Measurements from ENCODE around the gene WNT4. TPM values are rescaled to one million over a fixed set of nuclear protein-coding genes. Genes with fewer than 3 reads are reported as not detected.

The WNT4 gene
- 10 to 100 TPM in 2 of 4 donors, 1 to 10 TPM in 1, not detected in 1; 1.3 to 14.0 (median 11.5) TPM for total RNA-seq

DNA sequence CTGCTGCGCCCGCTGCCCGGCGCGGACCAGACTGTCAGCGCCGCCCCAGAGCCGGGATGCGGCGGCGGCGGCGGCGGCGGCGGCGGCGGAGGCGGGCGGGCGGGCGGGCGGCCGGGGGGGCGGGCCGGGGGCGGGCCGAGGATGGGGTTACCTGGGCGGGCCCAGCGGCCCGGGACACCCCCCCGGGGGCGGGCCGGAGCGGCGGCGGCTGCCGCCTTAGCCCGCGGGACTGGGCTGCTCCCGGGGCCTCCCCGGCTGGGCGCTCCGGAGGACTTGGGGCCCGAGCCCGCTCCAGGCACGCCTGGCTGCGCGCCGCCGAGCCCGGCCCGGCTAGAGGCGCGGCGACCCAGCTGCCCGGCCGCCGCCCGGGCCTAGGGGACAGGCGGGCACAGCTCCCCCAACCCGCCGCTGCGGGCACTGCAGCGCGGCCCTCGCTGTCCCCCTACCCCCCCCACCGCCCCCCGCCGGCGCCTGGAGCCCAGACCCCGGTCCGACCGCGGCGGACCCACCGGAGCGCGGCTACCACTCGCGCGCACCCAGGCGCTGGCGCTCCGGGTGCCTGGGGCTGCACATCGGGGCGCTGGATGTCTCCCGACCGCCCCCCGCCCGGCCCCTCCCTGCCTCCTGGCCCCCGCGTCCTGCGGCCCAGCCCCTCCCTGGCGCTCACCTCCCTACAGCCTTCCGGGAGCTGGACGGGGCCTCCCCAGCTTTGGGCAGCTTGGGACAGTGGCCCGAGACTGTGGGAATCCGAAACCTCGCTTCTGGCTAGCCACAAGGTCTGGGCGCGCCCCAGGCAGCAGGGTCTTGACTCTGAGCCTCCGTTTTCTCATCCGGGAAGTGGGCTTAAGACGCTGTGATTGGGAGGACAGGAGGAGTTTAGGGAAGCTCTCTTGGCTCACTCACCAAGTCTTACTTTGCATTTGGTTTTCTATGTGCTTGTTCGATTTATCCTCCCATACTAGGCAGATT lies at the start of gene WNT4:
Gene WNT4 (minus strand): TSS at position 33 of the 969 bp plus-strand sequence. CDS start 175 bp downstream, outside the sequence.
- intact Hi-C loops (cut with DNase I; ENCODE audit: low total_unique reads): no loop called here
- peaks cover 0 to 3% of the 10 kb centered on the region in 2 donors for H3K4me1 ChIP-seq
- no peaks in the 10 kb centered on the region for H3K9me3 ChIP-seq
- DNase-seq: peak in 1 of 2 donors; percentile 54
- TF ChIP-seq POLR2A (IDR thresholded peaks at IDR 0.05): peak in 1 of 2 donors; percentile 14
- TF ChIP-seq, protein P1, sequence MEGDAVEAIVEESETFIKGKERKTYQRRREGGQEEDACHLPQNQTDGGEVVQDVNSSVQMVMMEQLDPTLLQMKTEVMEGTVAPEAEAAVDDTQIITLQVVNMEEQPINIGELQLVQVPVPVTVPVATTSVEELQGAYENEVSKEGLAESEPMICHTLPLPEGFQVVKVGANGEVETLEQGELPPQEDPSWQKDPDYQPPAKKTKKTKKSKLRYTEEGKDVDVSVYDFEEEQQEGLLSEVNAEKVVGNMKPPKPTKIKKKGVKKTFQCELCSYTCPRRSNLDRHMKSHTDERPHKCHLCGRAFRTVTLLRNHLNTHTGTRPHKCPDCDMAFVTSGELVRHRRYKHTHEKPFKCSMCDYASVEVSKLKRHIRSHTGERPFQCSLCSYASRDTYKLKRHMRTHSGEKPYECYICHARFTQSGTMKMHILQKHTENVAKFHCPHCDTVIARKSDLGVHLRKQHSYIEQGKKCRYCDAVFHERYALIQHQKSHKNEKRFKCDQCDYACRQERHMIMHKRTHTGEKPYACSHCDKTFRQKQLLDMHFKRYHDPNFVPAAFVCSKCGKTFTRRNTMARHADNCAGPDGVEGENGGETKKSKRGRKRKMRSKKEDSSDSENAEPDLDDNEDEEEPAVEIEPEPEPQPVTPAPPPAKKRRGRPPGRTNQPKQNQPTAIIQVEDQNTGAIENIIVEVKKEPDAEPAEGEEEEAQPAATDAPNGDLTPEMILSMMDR (IDR thresholded peaks at IDR 0.05): peak in 2 of 4 experiments; percentile 30 to 33
- H3K27me3 ChIP-seq: no peaks in the 10 kb centered on the region
- peak within 1 kb of the TSS; percentile 19 to 57 for H3K27ac ChIP-seq
- H3K36me3 ChIP-seq: no peaks in the 10 kb centered on the region
- peak within 1 kb of the TSS; percentile 21 to 57 for H3K4me3 ChIP-seq

DNA sequence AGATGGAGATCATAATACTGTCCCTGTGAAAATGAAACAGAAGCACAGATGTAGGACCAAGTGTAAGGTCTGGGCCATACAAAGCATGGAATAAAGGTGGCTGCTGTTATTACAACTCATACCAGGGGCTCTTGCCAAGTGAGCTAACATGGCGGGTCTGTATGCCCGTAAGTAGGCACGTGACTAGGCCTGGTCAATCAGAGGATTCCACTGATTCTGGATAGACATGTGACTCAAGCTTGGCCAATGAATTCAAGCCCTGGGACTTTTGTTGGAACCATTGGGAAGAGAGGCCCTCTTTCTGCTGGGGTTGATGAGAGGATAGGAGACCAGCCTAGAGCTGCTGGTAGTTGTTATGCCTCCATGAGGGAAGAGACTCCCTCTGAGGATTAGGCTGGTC lies 47.8 kb upstream of the WNT4 start:
- H3K4me3 ChIP-seq: no peak overlapping the region
- H3K4me1 ChIP-seq: no peaks in the 10 kb centered on the region
- H3K36me3 ChIP-seq: no peaks in the 10 kb centered on the region
- no peak overlapping the region for H3K27ac ChIP-seq
- DNase-seq: no peak
- TF ChIP-seq, protein P1 (IDR thresholded peaks at IDR 0.05): no peak
- no peak for TF ChIP-seq POLR2A (IDR thresholded peaks at IDR 0.05)
- intact Hi-C loops (cut with DNase I; ENCODE audit: low total_unique reads): no loop called here
- no peaks in the 10 kb centered on the region for H3K9me3 ChIP-seq
- no peaks in the 10 kb centered on the region for H3K27me3 ChIP-seq

DNA sequence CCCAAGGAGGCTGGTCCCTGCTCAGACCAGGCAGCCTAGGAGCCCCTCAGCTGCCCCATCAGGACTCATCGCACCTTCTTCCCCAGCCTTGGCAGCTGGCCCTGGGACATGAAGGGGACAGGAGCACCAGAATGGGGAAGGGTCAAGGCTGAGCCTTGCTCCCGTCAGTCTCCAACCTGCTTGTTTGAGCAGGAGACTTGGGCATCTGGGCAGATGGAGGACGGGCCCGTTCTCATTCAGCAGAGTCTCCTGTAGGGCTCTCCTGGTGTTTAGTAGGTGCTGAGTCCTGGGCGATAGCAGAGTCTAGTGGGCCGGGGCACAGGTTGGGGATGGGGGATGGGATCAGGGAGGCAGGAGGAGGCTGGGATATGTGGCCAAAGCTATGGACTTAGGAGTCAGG lies 47.4 kb upstream of the WNT4 start:
- Histone ChIP-seq H3K4me1 (no peaks in the 10 kb centered on the region), H3K36me3 (no peaks in the 10 kb centered on the region), H3K9me3 (no peaks in the 10 kb centered on the region), H3K4me3 (no peak overlapping the region), H3K27me3 (no peaks in the 10 kb centered on the region), H3K27ac (no peak overlapping the region)
- no peak for TF ChIP-seq POLR2A (IDR thresholded peaks at IDR 0.05)
- TF ChIP-seq, protein P1 (IDR thresholded peaks at IDR 0.05): no peak
- intact Hi-C loops (cut with DNase I; ENCODE audit: low total_unique reads): no loop called here
- DNase-seq: no peak

DNA sequence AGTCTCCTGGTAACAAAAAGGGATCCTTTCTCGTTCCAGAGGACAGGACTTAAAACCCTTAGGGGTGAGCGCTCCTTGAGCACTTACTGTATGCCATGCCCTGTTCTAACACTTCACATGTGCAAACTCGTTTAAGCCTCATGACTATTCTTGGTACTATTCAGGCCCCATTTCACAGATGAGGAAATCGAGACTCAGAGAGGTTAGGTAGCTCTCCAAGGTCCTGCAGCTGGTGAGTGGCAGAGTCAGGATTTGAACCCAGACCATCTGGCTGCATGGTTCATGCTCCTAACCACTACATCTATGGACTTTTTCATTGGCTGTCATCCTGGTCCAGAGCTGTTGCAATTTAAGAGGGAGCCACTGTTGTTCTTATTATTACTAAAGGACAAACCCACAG lies 46.7 kb upstream of the WNT4 start:
- Histone ChIP-seq H3K4me3 (no peak overlapping the region), H3K9me3 (no peaks in the 10 kb centered on the region), H3K36me3 (no peaks in the 10 kb centered on the region), H3K27me3 (no peaks in the 10 kb centered on the region), H3K27ac (no peak overlapping the region), H3K4me1 (no peaks in the 10 kb centered on the region)
- TF ChIP-seq, protein P1 (IDR thresholded peaks at IDR 0.05): no peak
- no peak for TF ChIP-seq POLR2A (IDR thresholded peaks at IDR 0.05)
- intact Hi-C loops (cut with DNase I; ENCODE audit: low total_unique reads): no loop called here
- DNase-seq: no peak

DNA sequence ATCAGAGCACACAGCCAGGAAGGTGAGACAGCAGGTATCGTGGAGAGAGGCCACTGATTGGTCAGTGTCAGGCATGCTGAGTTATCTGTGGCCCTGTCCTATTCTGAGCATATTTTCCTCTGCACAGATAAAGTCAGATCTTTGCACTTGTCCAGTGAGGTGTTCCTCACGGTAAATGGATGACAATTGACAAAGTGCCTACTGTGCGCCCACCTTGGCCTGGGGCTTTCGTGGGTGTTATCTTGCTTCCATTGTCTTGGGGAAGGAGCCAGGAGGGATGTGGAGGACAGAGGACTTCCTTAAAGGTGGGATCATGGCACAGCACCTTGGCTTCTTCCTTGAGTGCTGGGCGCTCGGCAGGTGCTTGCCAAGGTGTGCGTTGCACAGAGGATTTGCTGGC lies 46.0 kb upstream of the WNT4 start:
- Histone ChIP-seq H3K27me3 (no peaks in the 10 kb centered on the region), H3K4me3 (no peak overlapping the region), H3K36me3 (no peaks in the 10 kb centered on the region), H3K9me3 (no peaks in the 10 kb centered on the region), H3K27ac (no peak overlapping the region), H3K4me1 (no peaks in the 10 kb centered on the region)
- no peak for DNase-seq
- TF ChIP-seq, protein P1 (IDR thresholded peaks at IDR 0.05): no peak
- TF ChIP-seq POLR2A (IDR thresholded peaks at IDR 0.05): no peak
- intact Hi-C loops (cut with DNase I; ENCODE audit: low total_unique reads): no loop called here

Data from uterus (tissue), 4 donors.